Skin of body (tissue), 2 donors: ENCODE measurements around the gene IL1RAP. TPM values are rescaled to one million over a fixed set of nuclear protein-coding genes. Genes with fewer than 3 reads are reported as not detected.
A peak's percentile ranks its signal among the peaks of the same experiment; 100 is the strongest.
"Not testable (repeated sequence)": the region's sequence is repeated elsewhere in the genome, so short reads cannot be mapped to it uniquely, and the experiment has no call there.

Source experiments
- DNase-seq: peaks from one replicate; lab custom pipeline; 2025; lab: John Stamatoyannopoulos, UW
- total RNA-seq: library from RNA; depleted of rRNA; stranded (reverse); fragments of >200 nt; gene quantifications from one replicate; pipeline ENCODE4 v1.2.3, GENCODE V29; 2014

IL1RAP gene
- total RNA-seq, 1 donor from 2014 or later, result 12.9 TPM

DNA sequence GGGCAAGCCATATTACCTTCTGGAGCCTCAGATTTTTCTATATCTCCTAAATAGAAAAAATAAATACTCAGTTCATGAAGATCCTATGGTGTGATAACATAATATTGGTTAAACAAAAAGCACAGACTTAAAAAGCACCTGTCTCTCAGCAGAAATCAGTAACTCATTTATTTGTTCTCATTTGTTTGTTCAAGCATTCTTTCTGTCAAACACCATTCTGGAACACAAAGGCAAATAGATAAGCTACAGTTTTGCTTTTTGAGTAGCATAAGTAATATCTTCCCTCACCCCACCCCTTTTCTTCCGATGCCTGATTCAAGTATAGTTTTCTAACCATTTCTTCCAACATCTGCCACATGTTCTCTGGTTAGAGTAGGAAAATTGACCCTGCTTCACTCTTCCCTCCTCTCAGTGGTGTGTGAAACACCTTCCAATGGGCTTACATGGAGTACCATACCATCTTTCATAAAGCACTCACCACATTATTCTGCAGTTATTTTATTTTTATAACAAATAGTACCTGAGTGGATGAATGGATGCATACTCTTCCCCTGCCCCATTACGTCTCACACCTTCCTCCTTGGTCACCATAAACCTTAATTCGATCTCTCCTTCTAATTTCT, 8.4 kb upstream of the IL1RAP start:
- DNase-seq, result no peak

DNA sequence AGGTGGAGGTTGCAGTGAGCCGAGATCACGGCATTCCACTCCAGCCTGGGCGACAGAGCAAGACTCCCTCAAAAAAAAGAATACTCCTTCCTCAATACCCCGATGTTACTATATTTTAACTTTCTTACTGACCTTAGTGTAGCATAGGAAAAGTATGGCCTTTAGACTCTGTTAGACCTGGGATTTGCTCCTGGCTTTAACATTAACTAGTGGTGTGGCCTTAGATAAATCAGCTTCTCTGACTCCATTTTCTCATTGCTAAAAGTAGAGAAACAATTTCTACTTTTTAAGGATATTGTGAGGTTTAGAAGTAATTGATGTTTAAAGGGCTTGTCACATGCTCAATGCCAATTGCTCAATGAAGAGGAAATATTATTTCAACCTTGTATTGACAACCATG, 7.6 kb upstream of the IL1RAP start:
- no peak for DNase-seq

DNA sequence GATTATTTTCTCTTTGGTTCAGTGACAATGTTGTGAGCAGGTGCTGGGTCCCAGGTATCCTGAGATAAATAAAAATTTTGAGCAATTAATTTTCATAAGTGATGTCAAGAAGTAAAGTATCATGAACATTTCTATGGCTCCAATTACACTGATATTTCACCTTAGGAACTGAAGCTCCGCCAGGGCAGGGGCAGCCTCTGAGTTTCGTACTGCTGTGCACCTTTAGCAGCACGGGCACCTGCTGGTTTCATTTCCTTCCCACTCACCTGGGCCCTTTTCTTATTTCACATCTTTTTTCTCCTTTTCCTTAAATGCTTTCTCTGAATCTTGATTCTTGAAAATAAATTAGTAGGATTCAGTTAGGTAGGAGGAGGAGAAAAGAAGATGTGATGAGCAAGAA, 1.2 kb upstream of the IL1RAP start:
- DNase-seq, result no peak

DNA sequence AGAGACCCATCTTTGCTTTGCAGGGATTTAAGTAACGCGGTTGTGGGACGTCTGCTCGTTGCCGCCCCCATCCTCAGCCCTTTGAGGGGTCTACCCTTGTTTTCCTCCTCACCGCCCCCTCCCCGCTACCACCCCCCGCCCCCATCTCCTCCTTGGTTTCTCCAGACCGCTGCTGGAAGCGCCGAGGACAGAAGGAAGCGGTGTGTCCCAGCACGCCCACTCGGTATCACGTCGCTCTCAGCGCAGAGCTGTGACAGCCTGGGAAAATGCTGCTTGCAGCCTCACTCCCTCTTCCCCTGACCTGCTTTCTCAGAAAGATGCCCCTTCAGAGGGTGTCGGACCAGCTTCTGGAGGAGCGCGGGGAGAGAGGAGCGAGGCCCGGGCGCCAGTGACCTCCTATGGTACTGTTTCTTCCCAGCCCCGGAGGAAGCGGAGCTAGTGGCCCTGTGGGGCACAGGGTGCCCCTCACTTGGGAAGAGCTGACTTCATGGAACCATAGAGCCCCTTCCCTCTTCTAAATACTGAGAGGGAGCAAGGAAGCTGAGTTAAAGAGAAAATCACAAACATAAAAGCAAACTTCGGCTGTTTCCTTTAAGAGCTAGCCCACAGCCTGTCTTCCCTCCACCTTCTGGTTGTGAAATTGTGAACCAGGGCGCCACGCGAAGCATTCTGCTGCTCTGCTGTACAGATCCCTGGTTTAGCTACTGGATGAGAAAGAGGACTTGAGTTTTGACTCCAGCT, 698 bp downstream of the IL1RAP start:
- DNase-seq, result peak; percentile 4

DNA sequence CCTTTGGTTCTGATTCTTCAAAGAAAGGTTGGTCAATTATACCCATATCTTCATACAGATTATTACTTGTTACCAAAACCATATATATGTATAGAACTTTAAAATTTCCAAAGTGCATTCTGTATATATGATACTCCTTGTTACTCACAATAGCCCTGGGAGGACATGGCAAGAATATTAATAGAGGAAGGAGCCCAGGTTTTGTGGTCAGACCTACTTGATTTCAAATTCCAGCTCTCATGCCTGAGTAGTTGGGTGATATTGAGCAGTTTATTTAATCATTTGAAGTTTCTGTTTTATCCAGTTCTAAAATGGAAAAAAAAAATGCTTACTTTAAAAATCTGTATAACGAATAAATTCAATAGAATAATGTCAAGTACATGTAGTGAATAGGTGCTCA, 2.5 kb downstream of the IL1RAP start:
- DNase-seq, result no peak

DNA sequence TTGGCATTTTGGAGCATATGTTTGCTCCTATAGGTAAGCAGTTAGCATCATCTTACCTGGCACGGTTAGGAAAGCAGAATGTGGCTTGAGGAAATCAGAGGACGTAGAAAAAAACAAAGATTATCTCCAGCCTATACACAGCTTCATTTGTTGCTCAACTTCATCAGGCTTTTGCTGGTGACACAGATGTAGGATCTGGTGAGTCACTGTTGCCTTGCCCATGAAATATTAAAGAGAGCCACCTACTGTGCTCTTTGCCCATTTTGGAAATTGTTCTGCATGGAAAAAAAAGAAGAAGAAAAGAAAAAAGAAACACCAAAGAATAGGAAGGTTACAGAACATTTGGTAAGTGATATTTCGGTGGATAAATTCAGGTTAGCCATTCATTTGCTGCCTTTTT, 3.8 kb downstream of the IL1RAP start:
- no peak for DNase-seq

DNA sequence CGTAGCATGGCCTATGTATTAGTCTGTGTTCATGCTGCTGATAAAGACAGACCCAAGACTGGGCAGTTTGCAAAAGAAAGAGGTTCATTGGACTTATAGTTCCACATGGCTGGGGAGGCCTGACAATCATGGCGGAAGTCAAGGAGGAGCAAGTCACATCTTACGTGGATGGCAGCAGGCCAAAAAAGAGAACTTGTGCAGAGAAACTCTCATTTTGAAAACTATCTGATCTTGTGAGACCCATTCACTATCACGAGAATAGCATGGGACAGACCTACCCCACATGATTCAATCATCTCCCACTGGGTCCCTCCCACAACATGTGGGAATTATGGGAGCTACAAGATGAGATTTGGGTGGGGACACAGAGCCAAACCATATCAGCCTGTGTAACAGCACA, 4.6 kb downstream of the IL1RAP start:
- not testable (repeated sequence) for DNase-seq

DNA sequence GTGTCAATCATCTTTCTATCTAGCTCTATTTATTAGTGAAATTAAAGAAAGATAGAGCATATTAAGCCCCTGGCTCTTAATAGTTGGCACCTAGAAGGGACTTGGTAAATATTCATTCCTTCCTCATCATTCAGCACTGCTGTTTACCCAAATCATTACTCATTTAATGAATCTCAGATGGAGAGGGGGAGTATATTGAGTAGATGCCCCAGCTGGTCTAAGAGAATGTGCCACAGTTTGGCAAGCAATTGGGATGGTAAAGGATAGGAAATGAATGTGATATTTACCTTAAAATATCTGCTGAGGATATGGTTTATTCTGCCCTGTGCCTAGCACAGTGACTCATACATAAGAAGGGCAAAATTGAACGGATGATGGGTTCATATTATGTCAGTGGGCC, 6.0 kb downstream of the IL1RAP start:
- DNase-seq, result no peak

DNA sequence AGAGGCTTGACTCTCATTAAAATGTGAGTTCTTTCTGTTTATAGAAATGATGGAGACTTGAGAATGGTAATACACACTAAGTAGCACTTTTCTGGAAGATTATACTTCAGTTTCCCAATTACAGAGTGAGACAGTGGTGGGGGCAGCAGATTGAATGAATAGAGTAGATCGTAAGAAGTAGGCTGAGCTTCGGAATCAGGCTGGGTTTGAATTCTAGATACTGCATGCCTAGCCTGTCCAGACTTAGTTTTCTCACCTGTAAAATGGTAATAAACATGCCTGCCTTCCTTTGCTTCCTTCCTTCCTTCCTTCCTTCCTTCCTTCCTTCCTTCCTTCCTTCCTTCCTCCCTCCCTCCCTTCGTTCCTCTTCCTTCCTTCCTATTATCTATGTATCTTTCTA, 8.1 kb downstream of the IL1RAP start:
- no peak for DNase-seq

DNA sequence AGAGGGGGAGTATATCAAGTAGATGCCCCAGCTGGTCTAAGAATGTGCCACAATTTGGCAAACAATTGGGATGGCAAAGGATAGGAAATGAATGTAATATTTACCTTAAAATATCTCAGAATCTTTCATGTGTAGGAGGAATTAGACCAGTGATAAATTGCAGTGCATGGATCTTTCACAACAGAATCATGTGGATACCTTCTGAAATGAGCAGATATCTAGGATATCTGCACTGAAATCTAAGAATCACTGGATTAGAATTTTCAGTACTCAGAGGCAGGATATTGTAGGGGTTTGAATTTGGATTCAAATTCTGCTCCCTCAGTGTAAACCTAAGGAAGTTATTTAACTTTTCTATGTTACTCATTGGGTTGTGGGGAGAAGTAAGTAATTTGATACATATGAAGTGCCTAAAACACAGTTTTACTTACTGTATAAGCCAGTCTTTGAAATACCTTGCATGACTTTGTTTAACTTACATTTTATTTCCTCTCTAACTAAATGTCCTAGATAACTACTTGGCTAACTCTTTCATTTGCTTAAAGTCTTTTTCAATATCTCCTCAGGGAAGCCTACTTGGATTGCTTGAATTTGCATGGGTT, 8.8 kb downstream of the IL1RAP start:
- DNase-seq, result no peak

DNA sequence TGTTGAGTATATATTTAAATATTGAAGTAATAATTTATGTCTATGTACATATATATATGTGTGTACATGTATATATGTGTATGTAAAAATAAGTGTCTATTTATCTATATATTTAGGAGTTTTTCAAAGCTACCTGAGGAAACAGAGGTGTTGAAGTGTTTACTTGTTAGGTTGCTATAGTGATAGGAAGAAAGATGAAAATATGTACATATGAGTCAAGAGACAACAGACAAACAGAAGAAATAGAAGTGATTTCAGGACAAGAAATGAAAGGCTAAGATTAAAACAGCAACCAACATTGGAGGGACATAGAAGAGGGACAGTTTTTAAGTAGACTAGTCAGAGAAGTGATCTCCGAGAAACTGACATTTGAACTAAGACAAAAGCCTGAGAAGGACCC, 11.1 kb downstream of the IL1RAP start:
- DNase-seq, result no peak

DNA sequence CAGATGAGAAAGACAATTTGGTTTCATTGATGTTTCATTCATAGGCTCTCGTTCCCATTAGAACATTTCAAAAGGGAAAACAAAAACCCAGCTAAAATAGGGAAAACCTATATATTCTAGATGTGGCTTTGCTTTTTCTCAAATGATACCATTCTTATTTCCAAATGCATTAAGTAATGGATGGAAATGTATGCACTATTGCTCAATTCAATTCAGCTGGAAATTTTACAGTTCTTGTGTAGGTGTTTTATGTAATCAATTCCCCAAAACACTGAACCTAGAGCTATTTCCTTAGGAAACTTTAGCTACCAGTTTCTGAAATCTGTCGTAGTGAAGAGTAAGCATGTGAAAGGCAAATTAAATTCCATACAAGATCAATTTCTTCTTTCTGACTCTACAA, 11.7 kb downstream of the IL1RAP start:
- no peak for DNase-seq

DNA sequence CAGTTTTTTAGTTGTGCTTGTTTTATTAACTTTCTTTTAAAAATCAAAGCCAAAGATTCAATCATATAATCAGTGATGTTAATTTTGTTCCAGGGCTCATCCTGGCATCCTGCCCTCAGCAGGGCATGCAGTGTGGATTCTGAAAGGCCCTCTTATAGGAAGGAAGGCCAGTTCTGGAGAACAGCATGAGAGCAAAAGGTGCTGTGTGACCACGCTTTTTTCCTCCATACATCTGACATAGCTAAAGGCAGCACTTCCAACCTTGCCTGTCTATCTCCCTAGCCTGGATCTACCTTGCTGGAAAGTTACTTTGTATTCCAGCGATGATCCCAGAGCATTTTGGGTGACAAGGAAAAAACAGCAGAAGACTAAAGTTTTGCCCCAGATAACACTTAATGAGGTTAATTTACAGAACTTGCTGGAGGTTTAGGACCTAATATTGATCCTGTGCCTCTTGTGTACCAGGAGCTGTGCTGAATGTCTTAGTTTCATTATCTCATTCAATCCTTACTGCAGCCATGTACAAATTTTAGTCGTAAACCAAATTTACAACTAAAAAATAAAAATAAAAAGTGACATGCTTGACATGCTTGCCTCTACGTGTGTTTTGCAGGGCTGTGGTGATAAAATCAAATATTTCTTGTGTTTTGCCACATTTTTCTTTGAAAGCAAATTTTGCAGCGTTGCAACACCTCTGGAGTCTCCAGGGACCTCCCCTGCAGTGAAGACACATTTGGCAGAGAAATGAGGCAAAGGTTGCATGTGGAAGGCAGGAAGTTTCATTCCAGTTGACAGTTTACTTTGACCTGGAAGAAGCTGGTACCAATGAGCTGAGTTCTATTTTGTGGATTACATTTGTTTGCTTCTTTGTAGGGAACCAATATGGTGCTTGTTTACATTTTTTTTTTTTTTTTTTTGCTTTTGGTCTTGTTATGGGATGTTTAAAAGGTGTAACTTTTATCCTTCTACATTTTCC, 13.2 kb downstream of the IL1RAP start:
- DNase-seq, result no peak

DNA sequence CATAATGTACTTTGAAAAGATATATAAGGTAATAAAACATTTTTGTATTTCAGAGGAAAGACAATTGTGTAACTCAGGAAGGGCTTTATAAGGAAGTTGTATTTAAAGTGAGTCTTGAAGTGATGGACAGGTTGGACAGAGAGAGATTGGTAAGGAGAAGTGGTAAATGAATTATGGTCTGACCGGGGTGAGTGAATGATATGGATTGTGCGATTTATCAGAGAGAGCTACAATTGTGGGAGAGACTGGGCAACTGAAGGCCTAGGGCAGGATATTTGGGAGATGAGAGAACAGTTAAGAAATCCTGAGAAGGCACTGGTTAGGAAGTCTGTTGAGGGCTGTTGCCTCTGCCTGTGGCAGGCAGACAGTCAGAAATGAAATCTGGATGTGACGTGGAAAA, 14.8 kb downstream of the IL1RAP start:
- DNase-seq, result no peak

DNA sequence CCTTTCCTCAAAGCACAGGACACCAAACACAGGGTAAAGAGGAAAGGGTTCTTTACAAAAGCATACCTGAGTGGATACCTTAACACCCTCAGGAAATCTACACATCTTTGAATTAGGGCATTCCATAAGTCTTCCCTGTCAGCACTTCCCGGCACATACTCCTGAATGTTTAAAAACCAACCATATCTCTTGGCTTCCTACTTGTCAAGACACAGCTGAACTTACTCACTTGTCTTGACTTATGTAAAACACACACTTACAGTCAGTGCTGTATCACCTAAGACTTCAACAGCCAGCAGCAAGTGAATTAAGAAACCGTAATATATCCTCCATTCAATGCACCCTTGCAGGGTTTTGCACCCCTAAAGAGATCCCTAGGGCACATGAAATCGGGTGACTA, 17.5 kb downstream of the IL1RAP start:
- no peak for DNase-seq

DNA sequence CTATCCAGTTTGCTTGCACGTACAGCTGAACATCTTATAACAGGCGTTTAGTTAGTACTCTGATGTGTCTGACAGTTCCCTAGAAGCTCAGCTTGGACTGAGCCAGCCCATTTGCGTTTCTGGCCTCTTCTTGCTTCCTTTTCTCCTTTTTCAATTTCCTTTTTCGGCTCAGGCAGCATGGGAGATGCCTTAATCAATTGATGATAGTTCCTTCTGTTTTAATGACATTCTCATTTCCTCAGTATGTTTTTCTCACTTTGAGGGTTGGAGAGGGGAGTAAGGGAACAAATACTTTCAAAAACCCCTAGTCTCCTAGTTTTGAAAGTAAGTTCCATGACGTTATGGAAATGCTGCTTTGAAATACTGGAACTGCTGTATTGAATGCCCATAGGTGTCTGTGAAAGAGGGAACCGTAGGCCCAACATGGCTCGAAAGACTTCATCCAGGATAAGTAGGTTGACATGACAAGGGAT, 18.9 kb downstream of the IL1RAP start:
- DNase-seq, result no peak

DNA sequence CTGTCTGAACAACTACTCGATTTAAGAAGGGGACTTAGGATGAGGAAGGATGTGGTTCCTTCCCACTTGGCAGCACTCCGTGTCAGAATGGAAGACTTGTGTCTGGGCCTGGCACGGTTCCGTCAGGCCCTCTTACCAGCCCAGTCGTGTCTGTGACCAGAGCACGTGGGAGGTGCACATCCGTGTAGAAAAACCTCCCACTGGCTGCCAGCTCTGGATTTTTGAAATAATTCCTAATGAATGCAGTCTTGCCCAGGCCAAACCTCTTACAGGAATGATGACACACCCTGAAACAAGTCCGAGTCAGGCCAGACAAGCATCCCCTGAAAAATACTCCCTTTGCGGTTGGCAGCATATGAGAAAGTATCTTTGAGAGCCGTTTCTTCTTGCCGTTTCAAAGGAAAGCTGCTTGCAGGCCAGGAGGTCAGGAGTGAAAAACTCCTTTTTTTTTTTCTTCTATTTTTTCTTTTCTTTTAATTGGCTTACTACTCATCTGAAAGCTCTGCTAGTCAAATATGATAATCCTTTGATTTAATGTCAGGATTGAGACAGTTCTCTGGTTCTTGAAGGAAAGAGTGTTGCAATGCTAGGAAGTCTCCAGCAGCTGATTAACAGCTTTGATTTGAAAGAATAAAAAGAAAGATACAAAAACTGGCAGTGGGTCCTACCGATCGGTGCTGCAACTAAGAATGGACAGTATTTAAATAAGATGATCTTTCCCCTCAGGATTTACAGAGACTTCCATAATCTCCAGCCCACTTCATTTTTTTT, 19.8 kb downstream of the IL1RAP start:
- DNase-seq, result no peak

DNA sequence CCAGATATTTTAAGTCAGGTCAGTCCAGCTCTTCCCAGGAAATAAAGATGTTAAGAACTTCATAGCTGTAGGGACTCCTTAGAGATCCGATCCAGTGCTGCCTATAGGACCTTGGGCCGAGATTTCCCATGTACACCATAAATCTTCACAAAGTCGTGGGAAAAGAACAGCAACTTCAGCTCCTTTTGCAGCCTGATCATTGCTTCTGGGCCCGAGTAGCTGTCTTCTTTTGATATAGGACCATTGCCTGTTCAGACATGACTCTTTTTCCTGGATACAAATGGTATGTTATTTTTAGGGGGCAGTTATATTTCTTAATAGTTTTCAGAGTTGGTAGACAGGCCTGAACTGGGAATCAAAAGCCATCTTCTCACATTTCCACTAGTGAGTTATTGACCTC, 20.5 kb downstream of the IL1RAP start:
- no peak for DNase-seq

DNA sequence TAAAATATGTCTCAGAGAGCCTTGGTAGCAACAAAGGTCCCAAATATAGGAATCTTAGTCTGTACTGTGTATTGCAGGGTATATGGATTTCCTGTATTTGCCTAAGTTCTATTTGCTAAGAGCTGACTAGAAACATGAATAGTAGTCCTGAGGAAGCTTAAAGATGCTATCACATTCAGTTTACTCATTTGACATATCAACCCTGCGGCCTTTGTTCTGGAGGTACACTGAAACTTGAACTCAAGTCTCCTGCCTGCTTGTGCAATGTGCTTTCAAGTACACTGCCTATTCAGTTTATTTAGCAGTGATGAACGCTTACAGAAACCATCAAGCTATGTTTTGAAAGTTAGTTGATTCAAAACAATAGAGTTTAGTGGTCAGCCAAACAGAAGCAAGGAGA, 21.1 kb downstream of the IL1RAP start:
- DNase-seq, result no peak

DNA sequence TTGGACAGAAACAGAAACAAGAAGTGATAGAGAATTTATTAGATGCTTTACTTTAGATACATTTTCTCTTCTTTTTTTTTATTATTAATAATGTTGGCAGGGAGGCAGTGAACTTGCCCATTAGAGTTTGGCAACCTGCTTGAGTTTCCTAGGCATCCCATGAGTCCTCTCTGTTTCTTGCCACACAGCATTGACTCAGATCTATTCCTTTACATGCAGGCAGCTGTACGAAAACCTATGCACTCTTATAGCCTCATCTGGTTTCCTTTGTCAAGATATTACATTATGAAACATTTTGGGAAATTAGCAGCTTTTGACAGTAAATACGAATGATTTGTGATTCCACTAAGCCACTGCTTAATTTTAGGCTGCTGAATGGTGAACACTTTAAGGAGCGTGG, 23.3 kb downstream of the IL1RAP start:
- no peak for DNase-seq

DNA sequence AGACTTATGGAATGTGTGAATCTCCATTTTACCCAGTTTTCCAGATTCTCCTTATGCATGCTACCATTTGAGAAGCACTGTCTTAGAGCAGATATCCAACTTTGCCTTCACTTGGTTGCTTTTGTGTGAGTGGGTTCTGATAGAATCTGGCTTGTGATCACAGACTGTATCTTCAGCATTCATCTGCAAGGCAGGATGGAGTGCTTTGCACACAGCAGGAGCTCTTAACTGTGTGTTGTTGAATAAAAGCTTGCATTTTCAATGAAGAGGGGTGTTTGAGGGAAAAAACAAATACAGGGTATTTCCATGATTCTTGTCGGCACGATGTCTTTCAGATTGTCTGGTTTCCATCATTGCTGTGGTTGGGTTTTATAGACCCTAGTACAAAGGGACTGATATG, 24.4 kb downstream of the IL1RAP start:
- no peak for DNase-seq
